Astrocyte (in vitro differentiated cells and primary cell): ENCODE data around the gene GHRHR. TPM values are rescaled to one million over a fixed set of nuclear protein-coding genes. Genes with fewer than 3 reads are reported as not detected.

Experiments used
- DNase-seq: peaks from one replicate; pipeline ENCODE4 v3.0.0-alpha.2; 2010; ENCODE audit warnings: low read depth
- FAIRE-seq: peaks from 2 replicates; lab custom pipeline; 2011; peaks lifted over from hg19 to GRCh38; lab: Jason Lieb, UNC
- H2AFZ ChIP-seq: 2 replicates; pipeline ENCODE4 v1.6.0; 2012; ENCODE audit warnings: low read depth, low read length, inconsistent platforms
- H3K27ac ChIP-seq: 2 replicates; pipeline ENCODE4 v1.5.1; 2011; ENCODE audit warnings: low read depth, low read length, inconsistent platforms
- H3K27me3 ChIP-seq: 2 replicates; pipeline ENCODE4 v1.6.0; 2011; ENCODE audit warnings: low read length, inconsistent platforms; ENCODE audit not compliant: insufficient read depth
- H3K36me3 ChIP-seq: 2 replicates; pipeline ENCODE4 v1.5.1; 2011; ENCODE audit warnings: low read length, inconsistent platforms; ENCODE audit not compliant: insufficient read depth
- H3K4me1 ChIP-seq: 2 replicates; pipeline ENCODE4 v1.5.1; 2011; ENCODE audit warnings: low read length, inconsistent platforms; ENCODE audit not compliant: insufficient read depth
- H3K4me2 ChIP-seq: 2 replicates; pipeline ENCODE4 v1.6.0; 2012; ENCODE audit warnings: low read length, inconsistent platforms
- H3K4me3 ChIP-seq: 2 replicates; pipeline ENCODE4 v1.5.1; 2011; ENCODE audit warnings: low read depth, mild to moderate bottlenecking, low read length, inconsistent platforms; ENCODE audit not compliant: insufficient read depth
- H3K79me2 ChIP-seq: 2 replicates; pipeline ENCODE4 v1.6.0; 2012; ENCODE audit warnings: mild to moderate bottlenecking, low read length, inconsistent platforms; ENCODE audit not compliant: insufficient read depth
- H3K9ac ChIP-seq: 2 replicates; pipeline ENCODE4 v1.6.0; 2012; ENCODE audit warnings: mild to moderate bottlenecking, low read length, inconsistent platforms
- H3K9me3 ChIP-seq: 2 replicates; pipeline ENCODE4 v1.5.1; 2012; ENCODE audit warnings: low read depth, mild to moderate bottlenecking, low read length, inconsistent platforms; ENCODE audit not compliant: insufficient read depth
- H4K20me1 ChIP-seq: 2 replicates; pipeline ENCODE4 v1.6.0; 2012; ENCODE audit warnings: low read length, inconsistent platforms; ENCODE audit not compliant: insufficient read depth
- H3K27ac Mint-ChIP-seq: one replicate; pipeline ENCODE4 v1.8.0; 2021; ENCODE audit warnings: mild to moderate bottlenecking, mixed read lengths; ENCODE audit not compliant: unreplicated experiment
- H3K27me3 Mint-ChIP-seq: one replicate; pipeline ENCODE4 v1.8.0; 2021; ENCODE audit warnings: low read depth, mixed read lengths; ENCODE audit not compliant: unreplicated experiment
- H3K36me3 Mint-ChIP-seq: one replicate; pipeline ENCODE4 v1.8.0; 2021; ENCODE audit warnings: low read depth, mixed read lengths; ENCODE audit not compliant: unreplicated experiment
- H3K4me1 Mint-ChIP-seq: one replicate; pipeline ENCODE4 v1.8.0; 2021; ENCODE audit warnings: low read depth, mixed read lengths; ENCODE audit not compliant: unreplicated experiment
- H3K4me3 Mint-ChIP-seq: one replicate; pipeline ENCODE4 v1.8.0; 2021; ENCODE audit warnings: mild to moderate bottlenecking, moderate library complexity, mixed read lengths; ENCODE audit not compliant: unreplicated experiment
- H3K9me3 Mint-ChIP-seq: one replicate; pipeline ENCODE4 v1.8.0; 2021; ENCODE audit warnings: mild to moderate bottlenecking, mixed read lengths; ENCODE audit not compliant: unreplicated experiment
- EZH2 ChIP-seq: IDR thresholded peaks from 2 replicates; pipeline ENCODE4 v1.6.1; 2012; ENCODE audit warnings: mild to moderate bottlenecking, low read length, inconsistent platforms; ENCODE audit not compliant: insufficient read depth
- total RNA-seq: library from RNA; stranded (reverse); gene quantifications from 2 replicates; pipeline ENCODE4 v1.2.1, GENCODE V29; 2021
- TF ChIP-seq, protein P1 (sequence below): IDR thresholded peaks from 2 replicates; pipeline ENCODE4 v1.5.1; 2011; ENCODE audit warnings: low read depth, mild to moderate bottlenecking, inconsistent platforms, low read length, moderate library complexity; ENCODE audit not compliant: insufficient read depth

The GHRHR gene
- total RNA-seq, 1 donor from 2014 or later, result not detected

DNA sequence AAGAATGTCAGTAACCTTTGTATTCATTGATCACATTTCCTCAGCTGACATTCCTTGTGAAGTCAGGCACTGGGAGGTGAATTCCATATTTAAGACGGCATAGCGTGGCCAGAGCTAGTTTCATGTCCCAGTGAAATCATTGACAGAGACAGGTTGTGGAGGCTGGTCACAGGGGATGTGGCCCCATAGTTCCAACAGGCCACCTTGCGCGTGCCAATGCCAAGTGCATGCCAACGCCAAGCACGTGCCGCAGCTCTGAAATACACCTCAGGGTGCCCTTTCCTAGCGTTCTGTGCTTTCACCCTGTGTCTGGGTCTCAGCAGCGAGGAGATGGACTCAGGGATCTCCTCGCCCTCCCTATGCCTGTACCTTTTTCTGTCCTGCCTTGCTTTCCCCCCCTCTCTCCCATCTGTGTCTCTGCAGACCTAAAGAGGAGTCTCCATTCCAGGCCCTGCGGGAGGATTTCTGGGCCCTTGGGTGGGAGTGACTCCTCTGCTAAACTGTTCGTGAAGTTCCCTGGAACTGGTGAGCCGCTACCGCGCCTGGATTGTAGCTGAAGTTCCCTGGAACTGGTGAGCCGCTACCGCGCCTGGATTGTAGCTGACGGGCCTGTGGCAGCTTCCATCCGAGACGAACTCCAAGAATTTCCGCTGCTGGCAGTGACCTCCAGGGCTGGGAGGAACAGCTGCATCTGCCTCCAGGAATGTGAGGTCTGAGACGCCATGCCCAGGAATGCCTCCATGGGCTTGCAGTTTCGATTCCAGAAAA lies 32.4 kb upstream of the GHRHR start:
- Mint-ChIP-seq H3K27ac (no peak overlapping the region), H3K4me1 (peaks cover 9% of the 10 kb centered on the region), H3K36me3 (peaks cover 6% of the 10 kb centered on the region), H3K4me3 (no peak overlapping the region), H3K27me3 (peaks cover 22% of the 10 kb centered on the region), H3K9me3 (peaks cover 2% of the 10 kb centered on the region)
- Histone ChIP-seq H3K9ac (no peak overlapping the region), H3K27me3 (peaks cover 3% of the 10 kb centered on the region), H3K27ac (no peak overlapping the region), H3K9me3 (peaks cover 8% of the 10 kb centered on the region), H3K4me2 (no peak overlapping the region), H3K36me3 (no peaks in the 10 kb centered on the region), H4K20me1 (no peaks in the 10 kb centered on the region), H3K4me1 (no peaks in the 10 kb centered on the region), H3K79me2 (no peaks in the 10 kb centered on the region), H3K4me3 (no peak overlapping the region), H2AFZ (no peak overlapping the region)
- TF ChIP-seq, protein P1, sequence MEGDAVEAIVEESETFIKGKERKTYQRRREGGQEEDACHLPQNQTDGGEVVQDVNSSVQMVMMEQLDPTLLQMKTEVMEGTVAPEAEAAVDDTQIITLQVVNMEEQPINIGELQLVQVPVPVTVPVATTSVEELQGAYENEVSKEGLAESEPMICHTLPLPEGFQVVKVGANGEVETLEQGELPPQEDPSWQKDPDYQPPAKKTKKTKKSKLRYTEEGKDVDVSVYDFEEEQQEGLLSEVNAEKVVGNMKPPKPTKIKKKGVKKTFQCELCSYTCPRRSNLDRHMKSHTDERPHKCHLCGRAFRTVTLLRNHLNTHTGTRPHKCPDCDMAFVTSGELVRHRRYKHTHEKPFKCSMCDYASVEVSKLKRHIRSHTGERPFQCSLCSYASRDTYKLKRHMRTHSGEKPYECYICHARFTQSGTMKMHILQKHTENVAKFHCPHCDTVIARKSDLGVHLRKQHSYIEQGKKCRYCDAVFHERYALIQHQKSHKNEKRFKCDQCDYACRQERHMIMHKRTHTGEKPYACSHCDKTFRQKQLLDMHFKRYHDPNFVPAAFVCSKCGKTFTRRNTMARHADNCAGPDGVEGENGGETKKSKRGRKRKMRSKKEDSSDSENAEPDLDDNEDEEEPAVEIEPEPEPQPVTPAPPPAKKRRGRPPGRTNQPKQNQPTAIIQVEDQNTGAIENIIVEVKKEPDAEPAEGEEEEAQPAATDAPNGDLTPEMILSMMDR, result no peak
- no peak for TF ChIP-seq EZH2
- no peak for FAIRE-seq
- peak; percentile 12 for DNase-seq

DNA sequence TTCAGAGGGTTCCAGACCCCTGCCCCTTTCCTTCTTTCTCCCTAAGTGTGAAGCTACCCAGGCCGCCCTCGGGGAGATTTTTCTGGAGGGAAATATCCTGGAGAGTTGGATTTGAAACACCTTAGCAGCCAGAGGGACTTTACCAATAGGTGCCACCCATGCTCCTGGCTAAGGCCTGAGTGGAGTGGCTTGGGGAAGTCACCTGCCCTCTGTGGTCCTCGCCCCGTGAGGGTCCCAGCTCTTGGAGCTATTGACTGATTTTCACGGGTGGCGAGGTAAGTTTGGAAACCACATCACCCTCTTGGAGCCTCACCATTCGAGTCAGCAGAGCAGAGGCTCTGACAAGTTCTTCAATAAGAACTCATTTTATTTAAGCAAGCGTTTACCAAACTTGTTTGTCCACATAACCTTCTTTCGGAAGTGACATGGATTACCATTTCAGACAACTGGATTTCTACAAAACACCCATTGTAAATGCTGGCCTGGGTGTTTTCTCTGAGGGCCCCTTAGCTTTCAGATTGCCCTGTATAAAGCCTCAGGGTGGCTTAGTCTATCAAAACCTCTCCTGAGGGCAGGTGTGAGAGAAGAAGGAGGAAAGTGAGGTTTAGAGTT lies 31.7 kb upstream of the GHRHR start:
- no peak overlapping the region for H3K9ac ChIP-seq
- Mint-ChIP-seq H3K4me1 (peaks cover 9% of the 10 kb centered on the region), H3K27me3 (peaks cover 24% of the 10 kb centered on the region), H3K9me3 (peaks cover 2% of the 10 kb centered on the region), H3K36me3 (peaks cover 4% of the 10 kb centered on the region), H3K27ac (no peak overlapping the region), H3K4me3 (no peak overlapping the region)
- no peaks in the 10 kb centered on the region for H4K20me1 ChIP-seq
- FAIRE-seq, result no peak
- H2AFZ ChIP-seq, result no peak overlapping the region
- TF ChIP-seq EZH2, result no peak
- TF ChIP-seq, protein P1, result no peak
- DNase-seq, result no peak
- H3K27ac ChIP-seq, result no peak overlapping the region
- peaks cover 5% of the 10 kb centered on the region for H3K9me3 ChIP-seq
- H3K4me2 ChIP-seq, result no peak overlapping the region
- no peaks in the 10 kb centered on the region for H3K79me2 ChIP-seq
- no peak overlapping the region for H3K4me3 ChIP-seq
- H3K36me3 ChIP-seq, result no peaks in the 10 kb centered on the region
- peaks cover 8% of the 10 kb centered on the region for H3K27me3 ChIP-seq
- no peaks in the 10 kb centered on the region for H3K4me1 ChIP-seq

DNA sequence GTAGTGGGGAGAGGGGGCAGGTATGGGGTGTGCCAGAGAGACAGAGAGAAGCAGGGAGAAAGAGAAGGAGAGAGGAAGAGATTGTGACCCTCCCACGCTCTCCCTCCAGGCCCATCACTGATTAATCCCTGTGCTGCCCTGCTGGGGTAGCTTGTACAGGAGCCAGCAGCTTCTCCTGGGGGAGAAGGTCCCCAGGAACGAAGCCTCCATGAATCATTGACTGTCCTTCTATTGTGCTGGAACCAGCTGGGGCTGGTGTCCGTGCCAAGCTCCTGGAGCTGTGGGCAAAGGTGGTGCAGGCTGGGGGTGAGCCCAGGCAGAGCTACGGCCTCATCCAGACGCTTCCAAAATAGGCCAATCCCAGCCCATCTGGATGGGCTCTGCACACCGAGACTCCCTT lies 31.2 kb upstream of the GHRHR start:
- no peaks in the 10 kb centered on the region for H4K20me1 ChIP-seq
- Mint-ChIP-seq H3K4me3 (no peak overlapping the region), H3K9me3 (peaks cover 2% of the 10 kb centered on the region), H3K36me3 (peaks cover 4% of the 10 kb centered on the region), H3K4me1 (peaks cover 9% of the 10 kb centered on the region), H3K27ac (no peak overlapping the region), H3K27me3 (peaks cover 24% of the 10 kb centered on the region)
- H3K4me1 ChIP-seq, result no peaks in the 10 kb centered on the region
- no peak overlapping the region for H3K27ac ChIP-seq
- H3K4me2 ChIP-seq, result no peak overlapping the region
- H3K9ac ChIP-seq, result no peak overlapping the region
- H3K9me3 ChIP-seq, result no peaks in the 10 kb centered on the region
- H3K79me2 ChIP-seq, result no peaks in the 10 kb centered on the region
- no peak overlapping the region for H2AFZ ChIP-seq
- H3K36me3 ChIP-seq, result no peaks in the 10 kb centered on the region
- H3K27me3 ChIP-seq, result peaks cover 13% of the 10 kb centered on the region
- no peak overlapping the region for H3K4me3 ChIP-seq
- no peak for FAIRE-seq
- no peak for DNase-seq
- TF ChIP-seq, protein P1, result no peak
- no peak for TF ChIP-seq EZH2
